Inferior parietal cortex (tissue), 1 donor: ENCODE results near the gene CHL1.
"Not testable (repeated sequence)": the region's sequence is repeated elsewhere in the genome, so short reads cannot be mapped to it uniquely, and the experiment has no call there.

ENCODE experiments used
- DNase-seq: peaks from one replicate; pipeline ENCODE4 v3.0.0-alpha.2; 2016; ENCODE audit errors: extremely low spot score

Gene CHL1

DNA sequence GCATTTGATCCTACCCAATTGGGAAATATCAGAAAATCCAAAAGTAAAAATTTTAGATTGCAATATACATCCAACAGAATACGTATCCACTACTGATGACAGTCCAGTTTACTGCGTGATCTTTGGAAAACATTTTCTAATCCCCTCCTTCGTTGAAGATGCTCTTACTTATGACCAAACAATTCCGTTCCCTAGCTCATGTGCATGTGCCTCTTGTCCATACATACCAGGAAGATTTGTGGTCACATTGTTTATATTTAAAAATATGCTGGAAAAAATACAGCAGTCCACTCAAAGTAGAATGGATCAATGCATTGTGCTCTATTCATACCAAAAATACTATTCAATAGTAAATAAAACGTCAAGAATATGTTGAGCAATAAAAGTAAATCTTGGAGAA, 135.3 kb downstream of the CHL1 start:
- no peak for DNase-seq

- DNase-seq = no peak
Measured at GRCh38 chr3:332701-333100, 136.1 kb downstream of the CHL1 start.

GRCh38 chr3:335240-335639, 138.7 kb downstream of the CHL1 start:
- no peak for DNase-seq

DNA sequence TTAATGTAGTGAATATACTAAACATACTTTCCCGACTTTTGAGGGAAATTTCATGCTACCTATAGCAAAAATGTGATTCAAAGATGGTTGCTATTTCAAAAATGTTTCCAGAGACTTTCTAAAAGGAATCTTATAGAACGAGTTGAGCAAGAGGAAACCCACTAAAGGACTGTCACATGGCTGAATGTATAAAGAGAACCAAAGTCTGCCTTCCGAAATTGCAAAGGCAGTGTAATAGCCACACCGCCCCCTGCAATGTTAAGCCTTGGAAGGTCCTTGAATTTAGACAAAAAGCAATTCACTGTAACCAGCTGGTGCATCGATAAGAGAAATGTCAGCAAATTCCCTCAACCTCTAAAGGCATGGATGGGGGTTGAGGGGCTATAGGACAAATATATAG, 142.8 kb downstream of the CHL1 start:
- no peak for DNase-seq

DNA sequence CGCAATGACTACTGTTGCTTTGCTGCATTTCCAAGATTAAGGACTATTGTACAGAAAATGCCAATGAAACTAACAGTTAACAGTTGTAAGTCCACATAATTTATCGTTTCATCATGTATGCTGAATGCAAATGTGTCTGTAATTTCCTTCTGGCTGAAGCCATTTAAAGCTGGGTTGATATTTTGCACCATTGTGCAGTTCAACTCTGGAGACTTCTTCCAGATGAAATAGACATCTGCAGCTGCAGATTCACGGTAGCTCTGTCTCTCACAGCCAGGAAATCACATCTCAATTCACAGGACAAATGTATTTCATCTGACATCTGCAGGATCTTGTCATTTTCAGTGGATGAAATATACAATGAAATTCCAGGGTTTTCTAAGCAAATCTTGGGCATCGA, 145.4 kb downstream of the CHL1 start:
- no peak for DNase-seq

DNA sequence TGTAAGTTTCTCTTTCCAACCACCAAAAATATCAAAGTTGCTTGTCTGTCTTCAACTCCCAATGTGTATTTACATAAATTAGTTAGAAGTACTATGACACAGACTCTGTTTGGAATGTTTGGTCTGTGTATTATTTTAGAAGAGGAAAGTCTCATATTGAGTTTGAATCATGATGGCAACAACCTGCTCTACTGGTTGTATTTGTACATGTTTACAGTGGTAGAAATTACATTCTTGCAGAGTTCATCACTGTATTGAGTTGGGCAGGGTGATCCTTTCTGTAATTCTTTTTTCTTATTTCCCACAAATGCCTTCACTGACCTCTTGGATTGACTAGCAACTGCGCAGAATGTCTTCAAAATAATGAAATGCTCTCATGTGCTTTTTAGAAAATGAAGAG, 149.6 kb downstream of the CHL1 start:
- no peak for DNase-seq

DNA sequence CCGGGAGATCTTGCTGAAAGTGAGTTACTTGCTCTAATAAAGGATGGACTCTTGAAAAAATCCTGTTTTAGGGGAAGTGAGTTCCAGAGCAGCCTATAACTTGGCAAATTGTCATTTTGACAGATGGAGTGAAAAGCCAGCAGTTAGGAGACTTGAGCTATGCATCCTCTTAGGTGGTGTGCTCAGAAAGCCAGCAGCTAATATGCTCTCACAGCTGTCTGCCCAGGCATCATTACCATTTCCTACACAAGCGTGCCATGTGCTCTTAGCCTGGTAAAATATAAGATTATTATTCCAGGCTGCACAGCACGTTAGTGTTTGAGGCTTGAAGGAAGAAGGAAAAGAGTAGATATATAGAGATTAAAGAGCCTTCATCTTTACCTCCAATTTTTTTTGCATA, 151.0 kb downstream of the CHL1 start:
- DNase-seq = no peak

GRCh38 chr3:350871-351371, 154.4 kb downstream of the CHL1 start:
- peak; percentile 47 for DNase-seq

GRCh38 chr3:352599-352998, 156.0 kb downstream of the CHL1 start:
- no peak for DNase-seq

- no peak for DNase-seq
Measured at GRCh38 chr3:353191-353739, 156.7 kb downstream of the CHL1 start.

- peak; percentile 90 for DNase-seq
Measured at GRCh38 chr3:354432-354831, 157.9 kb downstream of the CHL1 start.

GRCh38 chr3:355622-356021, 159.1 kb downstream of the CHL1 start:
- DNase-seq = no peak

DNA sequence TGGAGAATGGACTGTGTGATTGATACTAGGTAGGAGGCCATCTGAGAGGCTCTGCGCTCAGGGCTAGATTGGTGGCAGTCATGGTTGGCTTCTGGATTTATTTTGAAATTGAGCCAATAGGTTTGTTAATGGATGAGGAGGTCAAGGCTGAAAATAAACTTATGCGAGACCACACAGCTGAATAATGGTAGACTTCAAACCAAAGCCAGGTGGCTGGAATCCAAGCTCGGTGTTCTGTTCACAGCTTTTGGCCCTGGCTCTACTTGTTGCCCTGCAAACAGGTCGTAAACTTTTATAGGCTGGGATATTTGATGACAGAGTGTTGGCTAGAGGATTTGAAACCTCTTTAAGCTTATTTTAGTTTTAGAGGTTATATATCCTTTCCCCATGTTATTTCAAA, 160.4 kb downstream of the CHL1 start:
- DNase-seq = no peak

DNA sequence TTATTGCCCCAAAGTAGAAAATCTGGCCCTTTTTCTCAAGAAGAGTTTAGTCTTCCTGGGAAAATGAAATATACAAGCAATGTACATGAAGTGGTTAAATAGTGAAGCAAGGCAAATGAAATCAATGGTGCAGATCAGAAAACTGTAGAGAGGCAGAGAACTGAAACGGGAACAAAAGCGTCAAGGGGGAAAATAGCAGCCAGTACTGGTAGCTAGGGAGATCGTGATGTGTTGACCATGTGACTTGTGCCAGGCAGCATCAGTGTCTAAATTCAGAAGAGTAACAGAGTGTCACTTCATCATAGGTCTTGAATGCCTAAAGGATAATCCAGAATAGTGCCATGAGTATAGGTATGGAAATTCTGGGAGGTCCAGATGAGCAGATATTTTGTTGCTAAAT, 163.1 kb downstream of the CHL1 start:
- no peak for DNase-seq

DNA sequence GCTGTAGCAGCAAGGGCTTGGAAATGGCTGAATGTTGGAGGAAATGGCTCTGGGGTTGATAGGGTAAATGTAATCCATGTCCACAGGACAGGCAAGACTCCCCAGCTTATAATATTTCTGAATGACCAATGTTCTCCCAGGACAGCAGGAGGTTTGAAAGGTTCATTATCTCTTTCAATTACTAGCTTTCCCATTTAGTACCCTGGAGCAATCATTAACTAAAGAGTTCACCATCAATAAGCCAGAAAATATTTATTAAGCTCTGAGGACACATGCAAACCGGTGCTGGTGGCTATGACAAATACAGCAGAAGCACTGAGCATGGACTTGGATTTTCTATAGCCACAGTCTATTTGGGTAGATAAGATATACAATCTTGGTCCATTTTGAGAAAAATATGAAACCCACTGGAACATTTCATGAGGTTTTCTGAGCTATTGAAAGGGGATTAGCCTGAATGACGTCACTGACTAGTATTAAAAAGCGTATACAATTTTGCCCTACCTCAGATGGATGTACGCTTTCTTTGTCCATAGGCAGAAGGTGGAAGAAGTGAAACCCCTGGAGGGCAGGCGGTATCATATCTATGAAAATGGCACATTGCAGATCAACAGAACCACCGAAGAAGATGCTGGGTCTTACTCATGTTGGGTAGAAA, 166.2 kb downstream of the CHL1 start:
- DNase-seq = no peak

GRCh38 chr3:364287-364686, 167.7 kb downstream of the CHL1 start:
- DNase-seq = no peak

DNA sequence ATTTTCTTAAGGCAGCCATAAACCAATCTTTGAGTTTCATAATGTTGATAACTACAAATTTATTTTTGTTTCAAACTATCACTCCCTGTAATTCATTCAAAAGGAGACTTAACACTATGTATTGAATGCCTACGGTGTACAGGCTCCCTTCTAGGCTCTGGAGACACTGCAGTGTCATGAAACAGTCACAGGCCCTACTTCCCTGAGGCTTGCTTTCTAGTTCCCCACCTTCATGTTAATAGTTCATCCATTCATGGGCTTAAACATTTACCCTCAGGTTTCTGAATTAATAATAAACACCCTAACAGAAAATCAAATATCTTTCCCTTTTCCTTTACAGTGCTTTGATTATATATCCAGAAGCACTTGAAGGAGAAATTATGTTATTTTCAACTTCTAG, 168.7 kb downstream of the CHL1 start:
- DNase-seq = no peak

- DNase-seq = not testable (repeated sequence)
Measured at GRCh38 chr3:366253-366652, 169.7 kb downstream of the CHL1 start.

DNA sequence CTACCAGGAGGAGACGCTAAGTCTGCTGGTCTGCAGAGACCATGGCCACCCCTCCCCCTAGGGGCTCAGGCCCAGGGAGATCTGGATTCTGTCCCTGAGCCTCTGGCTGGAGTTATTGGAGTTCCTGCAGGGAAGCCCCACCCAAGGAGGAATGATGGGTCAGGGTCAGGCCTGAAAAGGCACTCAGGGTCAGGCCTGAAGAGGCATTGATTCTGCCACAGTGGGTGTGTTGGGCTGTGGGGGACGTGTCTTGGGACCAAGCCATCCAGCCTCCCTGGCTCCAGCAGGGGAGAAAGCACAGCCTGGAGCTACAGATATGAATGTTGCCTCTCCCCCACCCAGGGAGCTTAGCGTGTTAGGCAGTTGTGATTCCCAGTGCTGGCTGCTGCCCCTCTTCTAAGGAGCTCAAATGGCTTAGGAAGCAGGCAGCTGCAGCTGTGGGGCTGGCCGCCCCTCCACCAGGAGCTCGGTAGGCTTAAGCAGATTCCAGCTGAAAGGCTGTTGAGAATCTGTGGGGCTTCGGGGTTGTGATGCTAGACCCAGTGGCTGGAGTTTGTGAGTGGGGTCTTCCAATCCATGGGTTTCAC, 176.7 kb downstream of the CHL1 start:
- no peak for DNase-seq

DNA sequence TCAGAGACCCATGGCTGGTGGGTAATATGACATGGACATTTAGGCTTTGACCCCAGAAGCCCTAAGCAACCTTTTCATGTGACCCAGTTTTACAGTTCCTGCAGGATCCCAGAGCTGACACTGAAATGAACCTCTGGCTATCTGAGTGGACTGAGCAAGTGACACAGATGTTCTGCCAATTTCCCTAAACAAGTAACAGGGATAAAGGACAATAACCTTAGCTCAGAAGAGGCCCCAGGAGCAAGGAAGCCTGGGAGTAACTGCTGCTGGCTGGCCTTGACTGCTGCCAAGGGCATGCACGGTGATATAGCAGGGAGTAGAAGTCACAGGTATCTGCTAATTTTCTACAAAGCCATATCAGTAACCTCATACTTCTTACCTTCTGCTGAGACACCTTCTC, 177.9 kb downstream of the CHL1 start:
- no peak for DNase-seq

GRCh38 chr3:377158-377561, 180.6 kb downstream of the CHL1 start:
- peak; percentile 47 for DNase-seq

DNA sequence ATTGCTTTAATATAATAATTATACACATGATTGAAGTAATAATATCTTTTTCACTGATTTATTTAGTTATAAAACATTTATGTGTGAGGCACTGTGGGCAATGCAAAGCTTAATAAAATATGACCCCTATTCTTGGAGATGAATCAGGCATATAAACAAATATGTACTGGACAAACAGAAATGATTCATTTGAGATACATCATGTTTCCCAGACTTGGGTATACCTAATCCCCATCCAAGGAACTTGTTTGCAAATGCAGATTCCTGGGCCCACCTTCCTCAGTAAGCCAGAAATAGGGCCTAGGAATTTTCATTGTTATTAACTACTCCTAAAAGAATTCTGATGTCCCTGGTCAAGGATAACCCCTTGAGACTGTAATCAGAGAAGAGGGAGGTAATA, 184.2 kb downstream of the CHL1 start:
- no peak for DNase-seq

DNA sequence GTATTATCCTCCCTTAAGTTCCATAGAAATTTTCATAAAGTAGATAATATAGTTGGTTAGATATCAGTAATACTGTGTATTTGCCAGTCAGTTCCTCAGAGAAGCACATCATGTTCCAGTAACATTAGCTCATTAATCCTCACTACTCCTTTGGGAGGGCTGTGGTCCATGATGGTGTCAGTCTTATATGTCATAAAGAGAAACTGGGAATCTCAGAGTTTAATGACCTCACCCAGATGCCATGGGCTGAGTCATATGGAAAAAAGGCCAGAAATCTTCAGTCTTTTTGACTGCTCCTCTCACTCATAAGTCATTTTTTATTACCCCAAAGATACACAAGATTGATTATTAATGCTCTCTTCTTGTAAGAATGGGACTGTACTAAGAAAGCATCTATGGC, 188.6 kb downstream of the CHL1 start:
- no peak for DNase-seq

- DNase-seq = no peak
Measured at GRCh38 chr3:394775-395174, 198.2 kb downstream of the CHL1 start.
